NCI-H2107 treated with DMSO at 0.1 percent for 48 hours (cell line): ENCODE measurements around the gene SLC66A1.

ENCODE experiments used
- DNase-seq: peaks from one replicate; lab custom pipeline; 2025; ENCODE audit not compliant: unreplicated experiment; lab: John Stamatoyannopoulos, UW

SLC66A1 gene

GRCh38 chr1:19375631-19376400, 63.7 kb downstream of the SLC66A1 start:
- no peak for DNase-seq

- no peak for DNase-seq
Measured at GRCh38 chr1:19376428-19377372, 64.6 kb downstream of the SLC66A1 start.

- DNase-seq: no peak
Measured at GRCh38 chr1:19377812-19378718, 65.9 kb downstream of the SLC66A1 start.
